Adrenal gland (tissue), 12 donors: ENCODE measurements around the gene MSANTD1. TPM values are rescaled to one million over a fixed set of nuclear protein-coding genes. Genes with fewer than 3 reads are reported as not detected.
A peak's percentile ranks its signal among the peaks of the same experiment; 100 is the strongest.

Source experiments
- DNase-seq, 7 donors: peaks; one replicate each; pipeline ENCODE4 v3.0.0-alpha.2; 2019 to 2020
- H3K27ac ChIP-seq, 5 donors: fragments of 200-600 bp; sonication (generic) in 4 of 5; 1 replicate in 3 of 5; 2 replicates in 2 of 5; pipeline versions ENCODE4 v1.5.1 to v1.8.0; 2016 to 2020; ENCODE audit warnings: mild to moderate bottlenecking in 1 of 5
- H3K27me3 ChIP-seq: fragments of 200-600 bp; 2 replicates; pipeline ENCODE4 v1.8.0; 2021
- H3K36me3 ChIP-seq, 2 donors: fragments of 200-600 bp; replicated peaks in 1 of 2; 1 replicate in 1 of 2; 2 replicates in 1 of 2; pipeline versions ENCODE4 v1.5.1 to v1.8.0; 2018 to 2022
- H3K4me1 ChIP-seq, 2 donors: fragments of 200-600 bp; replicated peaks in 1 of 2; 1 replicate in 1 of 2; 2 replicates in 1 of 2; pipeline versions ENCODE4 v1.5.1 to v1.8.0; 2018 to 2021
- H3K4me3 ChIP-seq, 4 donors: fragments of 200-600 bp; sonication (generic) in 3 of 4; one replicate each; pipeline ENCODE4 v1.5.1; 2016 to 2018
- H3K9me3 ChIP-seq, 3 donors: fragments of 200-600 bp; sonication (generic) in 1 of 3; replicated peaks in 1 of 3; 1 replicate in 2 of 3; 2 replicates in 1 of 3; pipeline versions ENCODE4 v1.5.1 to v1.8.0; 2016 to 2021
- POLR2A ChIP-seq, 2 donors: fragments of 450-650 bp; IDR thresholded peaks; one replicate each; pipeline ENCODE4 v1.6.1; 2017; ENCODE audit warnings: antibody characterized with exemption in 2 of 2, mild to moderate bottlenecking in 2 of 2, moderate library complexity in 1 of 2
- WGBS, 4 donors: extraction: QIAGEN DNeasy Blood & Tissue Kit in 2 of 4; methylation state at CpG; one replicate each; pipeline versions ENCODE4 v1.1.5 to v1.1.7; 2013 to 2017; 5-methylcytosine and 5-hydroxymethylcytosine counted together
- intact Hi-C, 2 donors: fragments of 100-400 bp; cut with DNase I; formaldehyde crosslinking; loops; one replicate each; pipeline versions ENCODE4 v1.14.1 to v1.15.0; 2022 to 2023
- polyA plus RNA-seq, 3 donors: library from polyadenylated mRNA; stranded (reverse); fragments of 200-250 nt in 2 of 3; fragments of 350-450 nt in 1 of 3; fragmentation: Illumina TruSeq in 1 of 3; extraction: RNeasy Lipid Tissue Mini Kit (QIAGEN cat#74804) in 1 of 3; gene quantifications; one replicate each; pipeline ENCODE4 v1.2.3, GENCODE V29; 2013 to 2014
- total RNA-seq, 9 donors: library from RNA; depleted of rRNA in 4 of 9; stranded (reverse); fragments of >200 nt in 4 of 9; fragments of 120-200 nt in 1 of 9; fragmentation: NEBNext Ultra II Directional in 1 of 9; extraction: Animal tissue kit (Norgen Biotek cat#: 25700) in 1 of 9; gene quantifications; one replicate each; pipeline versions ENCODE4 v1.1.0 to v1.2.4, GENCODE V29; 2013 to 2023
- TF ChIP-seq, protein P1 (sequence below), 6 experiments: fragments of 450-650 bp in 4 of 6; fragments of 200-600 bp in 2 of 6; sonication (generic) in 1 of 6; IDR thresholded peaks; 1 replicate in 5 of 6; 2 replicates in 1 of 6; pipeline versions ENCODE4 v1.5.1 to v1.8.0; 2016 to 2021; ENCODE audit warnings: antibody characterized with exemption in 6 of 6, mild to moderate bottlenecking in 2 of 6, moderate library complexity in 1 of 6
- donor health status: healthy with polysubstance abuse.
- donor health status: Bipolar disorder and iron deficiency.
- donor health status: DM: yes; HTN: yes; CAD: no.
- donor health status: DM: no; HTN: no; CAD: no.
- donor health status: DM: no; HTN: no; CAD: no.
- donor health status: DM: yes; HTN: yes; CAD: no.

MSANTD1 gene
- total and polyA plus RNA-seq, 12 donors, result 0.05 to 3.0 (median 0.40) TPM; not detected in 1

DNA sequence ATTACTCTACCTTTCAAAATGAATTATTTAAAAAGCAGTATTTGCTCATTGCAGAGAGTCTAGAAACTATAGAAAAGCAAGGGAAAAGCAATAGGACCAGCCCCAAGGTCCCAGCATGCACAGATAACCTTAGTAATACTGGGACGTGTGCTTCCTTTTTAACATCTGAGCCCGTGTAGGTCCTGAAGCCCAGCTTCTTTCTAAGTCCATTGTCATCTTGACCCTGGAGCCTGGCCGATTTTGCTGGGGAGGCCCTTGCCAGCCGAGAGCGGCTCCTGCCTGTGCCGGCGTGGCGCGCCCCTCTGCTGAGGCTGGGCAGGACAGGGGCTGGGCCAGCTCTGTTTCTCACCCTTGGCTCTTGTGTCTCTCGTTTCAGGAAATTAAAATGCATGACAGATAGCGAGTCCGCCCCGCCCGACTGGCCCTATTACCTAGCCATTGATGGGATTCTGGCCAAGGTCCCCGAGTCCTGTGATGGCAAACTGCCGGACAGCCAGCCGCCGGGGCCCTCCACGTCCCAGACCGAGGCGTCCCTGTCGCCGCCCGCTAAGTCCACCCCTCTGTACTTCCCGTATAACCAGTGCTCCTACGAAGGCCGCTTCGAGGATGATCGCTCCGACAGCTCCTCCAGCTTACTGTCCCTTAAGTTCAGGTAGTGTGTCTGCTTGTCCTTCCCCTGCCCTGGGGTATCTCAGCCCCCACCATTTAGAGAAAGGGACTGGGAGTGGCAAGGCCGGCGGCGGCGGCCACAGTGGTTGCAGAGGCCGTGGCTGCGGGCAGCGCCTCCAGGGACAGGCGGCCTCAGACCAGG is 4.1 kb downstream of the MSANTD1 start:
- intact Hi-C loops, result no loop called here
- Histone ChIP-seq H3K9me3 (no peaks in the 10 kb centered on the region), H3K36me3 (no peaks in the 10 kb centered on the region), H3K4me1 (no peaks in the 10 kb centered on the region), H3K4me3 (no peak overlapping the region), H3K27ac (no peak overlapping the region), H3K27me3 (no peaks in the 10 kb centered on the region)
- DNase-seq, result peak in 4 of 7 donors; percentile 5 to 24 (median 10)
- TF ChIP-seq POLR2A (IDR thresholded peaks at IDR 0.05), result no peak
- TF ChIP-seq, protein P1, sequence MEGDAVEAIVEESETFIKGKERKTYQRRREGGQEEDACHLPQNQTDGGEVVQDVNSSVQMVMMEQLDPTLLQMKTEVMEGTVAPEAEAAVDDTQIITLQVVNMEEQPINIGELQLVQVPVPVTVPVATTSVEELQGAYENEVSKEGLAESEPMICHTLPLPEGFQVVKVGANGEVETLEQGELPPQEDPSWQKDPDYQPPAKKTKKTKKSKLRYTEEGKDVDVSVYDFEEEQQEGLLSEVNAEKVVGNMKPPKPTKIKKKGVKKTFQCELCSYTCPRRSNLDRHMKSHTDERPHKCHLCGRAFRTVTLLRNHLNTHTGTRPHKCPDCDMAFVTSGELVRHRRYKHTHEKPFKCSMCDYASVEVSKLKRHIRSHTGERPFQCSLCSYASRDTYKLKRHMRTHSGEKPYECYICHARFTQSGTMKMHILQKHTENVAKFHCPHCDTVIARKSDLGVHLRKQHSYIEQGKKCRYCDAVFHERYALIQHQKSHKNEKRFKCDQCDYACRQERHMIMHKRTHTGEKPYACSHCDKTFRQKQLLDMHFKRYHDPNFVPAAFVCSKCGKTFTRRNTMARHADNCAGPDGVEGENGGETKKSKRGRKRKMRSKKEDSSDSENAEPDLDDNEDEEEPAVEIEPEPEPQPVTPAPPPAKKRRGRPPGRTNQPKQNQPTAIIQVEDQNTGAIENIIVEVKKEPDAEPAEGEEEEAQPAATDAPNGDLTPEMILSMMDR (IDR thresholded peaks at IDR 0.05), result no peak
- 89 to 93% (median 92%) methylated on average over 38 of the region's 38 CpGs for WGBS, 4 donors

DNA sequence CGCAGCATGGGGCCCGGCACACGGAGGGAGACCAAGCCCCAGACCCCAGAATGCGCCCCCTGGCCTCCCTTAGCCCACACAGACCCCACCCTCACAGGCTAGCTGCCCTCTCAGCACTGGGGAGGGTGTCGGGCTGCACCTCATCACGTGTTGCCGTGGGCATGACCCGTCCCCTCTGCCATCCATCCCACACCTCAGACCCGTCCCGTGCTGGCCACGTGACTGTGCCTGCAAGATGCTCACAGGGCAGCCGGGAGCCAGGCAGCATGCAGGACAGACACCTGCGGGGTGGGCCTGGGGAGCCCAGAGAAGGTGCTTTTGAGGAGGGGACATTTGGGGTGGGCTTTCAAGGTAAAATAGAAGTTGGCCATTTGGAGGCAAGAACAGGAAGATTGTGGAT is 4.8 kb downstream of the MSANTD1 start:
- Histone ChIP-seq H3K27me3 (no peaks in the 10 kb centered on the region), H3K4me1 (no peaks in the 10 kb centered on the region), H3K36me3 (no peaks in the 10 kb centered on the region), H3K4me3 (no peak overlapping the region), H3K9me3 (no peaks in the 10 kb centered on the region), H3K27ac (no peak overlapping the region)
- peak in 2 of 7 donors; percentile 2 to 17 for DNase-seq
- intact Hi-C loops, result no loop called here
- no peak for TF ChIP-seq POLR2A (IDR thresholded peaks at IDR 0.05)
- 84 to 97% (median 92%) methylated on average over 11 to 13 of the region's 13 CpGs for WGBS, 4 donors

DNA sequence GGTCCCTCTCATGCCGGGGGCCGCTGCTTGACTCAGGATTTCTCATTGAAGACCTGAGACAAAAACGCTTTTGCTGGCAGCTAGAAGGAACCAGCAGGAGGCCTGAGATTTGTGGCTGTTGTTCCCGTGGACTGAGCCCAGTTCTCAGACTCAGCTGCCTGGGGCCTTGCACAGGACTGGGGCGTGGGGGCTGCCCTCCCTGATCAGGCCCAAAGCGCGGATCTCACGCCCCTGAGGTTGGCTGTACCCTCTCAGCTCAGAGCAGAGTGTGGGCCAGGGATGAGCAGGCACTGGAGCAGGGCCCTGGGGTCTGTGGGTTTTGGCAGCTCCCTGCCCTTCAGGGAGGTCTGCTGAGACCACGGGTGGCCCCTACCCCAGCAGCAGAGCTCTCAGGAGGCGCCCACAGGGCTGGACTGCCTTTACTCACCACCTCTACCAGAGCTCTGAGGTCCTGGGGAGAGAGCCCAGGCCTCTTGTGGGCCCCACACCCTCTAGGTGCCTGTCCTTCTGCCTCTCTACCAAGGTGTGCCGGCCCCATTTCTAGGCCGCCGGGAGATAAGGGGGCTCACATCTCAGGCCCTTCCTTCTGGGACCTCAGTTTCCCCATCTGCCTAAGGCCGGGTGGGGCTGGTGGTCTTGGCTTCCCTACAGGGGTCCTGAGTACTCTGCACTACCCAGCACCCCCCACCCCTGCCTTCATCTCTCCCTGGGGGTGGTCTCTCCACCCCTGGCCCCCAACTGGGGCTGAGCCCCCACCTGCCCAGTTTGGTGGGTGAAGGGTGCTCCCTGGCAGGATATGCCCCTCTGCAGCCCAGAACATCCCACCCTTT is 5.6 kb downstream of the MSANTD1 start:
- Histone ChIP-seq H3K4me1 (no peaks in the 10 kb centered on the region), H3K27ac (no peak overlapping the region), H3K36me3 (no peaks in the 10 kb centered on the region), H3K4me3 (no peak overlapping the region), H3K27me3 (no peaks in the 10 kb centered on the region), H3K9me3 (no peaks in the 10 kb centered on the region)
- TF ChIP-seq POLR2A (IDR thresholded peaks at IDR 0.05), result no peak
- TF ChIP-seq, protein P1 (IDR thresholded peaks at IDR 0.05), result no peak
- WGBS, 4 donors, result 92 to 94% (median 93%) methylated on average over 3 to 14 of the region's 14 CpGs
- peak in 5 of 7 donors; percentile 4 to 20 (median 9) for DNase-seq
- intact Hi-C loops, result no loop called here

DNA sequence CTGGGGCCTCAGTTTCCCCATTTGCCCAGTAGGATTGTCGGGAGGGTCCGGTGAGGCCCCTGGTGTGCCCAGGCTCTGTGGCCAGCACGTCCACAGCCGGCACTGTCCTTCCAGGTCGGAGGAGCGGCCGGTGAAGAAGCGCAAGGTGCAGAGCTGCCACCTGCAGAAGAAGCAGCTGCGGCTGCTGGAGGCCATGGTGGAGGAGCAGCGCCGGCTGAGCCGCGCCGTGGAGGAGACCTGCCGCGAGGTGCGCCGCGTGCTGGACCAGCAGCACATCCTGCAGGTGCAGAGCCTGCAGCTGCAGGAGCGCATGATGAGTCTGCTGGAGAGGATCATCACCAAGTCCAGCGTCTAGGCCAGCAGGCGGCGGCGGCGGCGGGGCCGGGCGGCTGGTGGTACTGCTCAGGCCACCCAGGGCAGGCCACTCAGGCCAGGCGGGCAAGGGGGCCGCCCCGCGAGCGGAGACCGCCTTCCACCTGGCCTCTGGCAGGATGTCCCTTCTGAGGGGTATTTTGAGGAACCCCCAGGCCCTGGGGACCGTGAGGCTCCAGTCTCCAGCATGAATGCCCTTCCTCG is 6.7 kb downstream of the MSANTD1 start:
- Histone ChIP-seq H3K9me3 (no peaks in the 10 kb centered on the region), H3K4me1 (no peaks in the 10 kb centered on the region), H3K36me3 (no peaks in the 10 kb centered on the region), H3K27me3 (no peaks in the 10 kb centered on the region), H3K4me3 (no peak overlapping the region), H3K27ac (no peak overlapping the region)
- TF ChIP-seq, protein P1 (IDR thresholded peaks at IDR 0.05), result no peak
- TF ChIP-seq POLR2A (IDR thresholded peaks at IDR 0.05), result no peak
- 94 to 96% (median 96%) methylated on average over 5 to 36 of the region's 36 CpGs for WGBS, 4 donors
- peak in 4 of 7 donors; percentile 2 to 10 (median 8) for DNase-seq
- intact Hi-C loops, result no loop called here
